Fibroblast of lung (primary cell): ENCODE measurements around the gene POLG. TPM values are rescaled to one million over a fixed set of nuclear protein-coding genes. Genes with fewer than 3 reads are reported as not detected.

Source experiments
- DNase-seq, 2 donors: peaks; one replicate each; pipeline versions ENCODE4 v3.0.0 to v3.0.0-alpha.2; 2010; ENCODE audit warnings: low read depth in 2 of 2
- H2AFZ ChIP-seq: 2 replicates; pipeline ENCODE4 v1.5.1; 2012; ENCODE audit warnings: low read length, control low read depth, inconsistent platforms
- H3K27ac ChIP-seq: 2 replicates; pipeline ENCODE4 v1.5.1; 2011; ENCODE audit warnings: low read length, control low read depth; ENCODE audit not compliant: insufficient read depth
- H3K27me3 ChIP-seq: 2 replicates; pipeline ENCODE4 v1.5.1; 2011; ENCODE audit warnings: mild to moderate bottlenecking, low read length; ENCODE audit not compliant: control insufficient read depth, insufficient read depth
- H3K36me3 ChIP-seq: 2 replicates; pipeline ENCODE4 v1.5.1; 2011; ENCODE audit warnings: low read length; ENCODE audit not compliant: control insufficient read depth, insufficient read depth
- H3K4me1 ChIP-seq: 2 replicates; pipeline ENCODE4 v1.5.1; 2011; ENCODE audit warnings: low read length; ENCODE audit not compliant: control insufficient read depth, insufficient read depth; ENCODE audit errors: extremely low read depth
- H3K4me2 ChIP-seq: 2 replicates; pipeline ENCODE4 v1.5.1; 2011; ENCODE audit warnings: low read length, control low read depth; ENCODE audit not compliant: insufficient read depth; ENCODE audit errors: extremely low read depth
- H3K4me3 ChIP-seq, 4 experiments: fragments of 200-600 bp in 1 of 4; sonication (generic) in 1 of 4; replicated peaks in 1 of 4; 2 replicates each; pipeline ENCODE4 v1.5.1; 2011 to 2016; ENCODE audit warnings: low read length in 4 of 4, low read depth in 3 of 4, mild to moderate bottlenecking in 3 of 4, control low read depth in 2 of 4, inconsistent platforms in 1 of 4, mixed read lengths in 1 of 4; ENCODE audit not compliant: insufficient read depth in 1 of 4; ENCODE audit errors: control extremely low read depth in 1 of 4
- H3K79me2 ChIP-seq: 2 replicates; pipeline ENCODE4 v1.5.1; 2012; ENCODE audit warnings: mild to moderate bottlenecking, low read length, inconsistent platforms; ENCODE audit not compliant: control insufficient read depth, insufficient read depth
- H3K9ac ChIP-seq: 2 replicates; pipeline ENCODE4 v1.5.1; 2011; ENCODE audit warnings: mild to moderate bottlenecking, low read length, control low read depth; ENCODE audit not compliant: insufficient read depth
- H3K9me3 ChIP-seq: 2 replicates; pipeline ENCODE4 v1.5.1; 2012; ENCODE audit warnings: low read depth, low read length; ENCODE audit not compliant: control insufficient read depth, insufficient read depth
- H4K20me1 ChIP-seq: 2 replicates; pipeline ENCODE4 v1.5.1; 2011; ENCODE audit warnings: low read length; ENCODE audit not compliant: control insufficient read depth, insufficient read depth; ENCODE audit errors: extremely low read depth
- EZH2 ChIP-seq: IDR thresholded peaks from 2 replicates; pipeline ENCODE4 v1.5.1; 2012; ENCODE audit warnings: low read length, control low read depth, mild to moderate bottlenecking; ENCODE audit errors: missing control alignments
- polyA minus RNA-seq: library from RNA; depleted of rRNA, polyadenylated mRNA; stranded (reverse); fragments of >200 nt; gene quantifications from 2 replicates; pipeline ENCODE4 v1.2.3, GENCODE V29; 2011; ENCODE audit warnings: low replicate concordance
- polyA plus RNA-seq, 2 donors: library from polyadenylated mRNA; depleted of rRNA in 1 of 2; stranded (reverse) in 1 of 2; unstranded in 1 of 2; fragments of >200 nt; gene quantifications; 2 replicates each; pipeline ENCODE4 v1.2.1, GENCODE V29; 2011 to 2012; ENCODE audit warnings: missing spikeins in 1 of 2
- total RNA-seq: library from RNA; depleted of rRNA; stranded (reverse); fragments of >200 nt; gene quantifications from 2 replicates; pipeline ENCODE4 v1.2.1, GENCODE V29; 2014
- TF ChIP-seq, protein P1 (sequence below), 2 donors: IDR thresholded peaks in 1 of 2; conservative IDR thresholded peaks in 1 of 2; 1 replicate in 1 of 2; 2 replicates in 1 of 2; pipeline ENCODE4 v1.5.1; 2011 to 2012; ENCODE audit warnings: low read length in 2 of 2, control low read depth in 1 of 2, inconsistent platforms in 1 of 2, low read depth in 1 of 2, mild to moderate bottlenecking in 1 of 2

The POLG gene
- total RNA-seq (52.4 and 61.3 TPM in 2 replicates), polyA plus RNA-seq (20.4 and 22.7 TPM in 2 replicates), polyA minus RNA-seq (44.3 and 85.3 TPM in 2 replicates)
- polyA plus RNA-seq (2012), result 24.8 and 26.6 TPM in 2 replicates

DNA sequence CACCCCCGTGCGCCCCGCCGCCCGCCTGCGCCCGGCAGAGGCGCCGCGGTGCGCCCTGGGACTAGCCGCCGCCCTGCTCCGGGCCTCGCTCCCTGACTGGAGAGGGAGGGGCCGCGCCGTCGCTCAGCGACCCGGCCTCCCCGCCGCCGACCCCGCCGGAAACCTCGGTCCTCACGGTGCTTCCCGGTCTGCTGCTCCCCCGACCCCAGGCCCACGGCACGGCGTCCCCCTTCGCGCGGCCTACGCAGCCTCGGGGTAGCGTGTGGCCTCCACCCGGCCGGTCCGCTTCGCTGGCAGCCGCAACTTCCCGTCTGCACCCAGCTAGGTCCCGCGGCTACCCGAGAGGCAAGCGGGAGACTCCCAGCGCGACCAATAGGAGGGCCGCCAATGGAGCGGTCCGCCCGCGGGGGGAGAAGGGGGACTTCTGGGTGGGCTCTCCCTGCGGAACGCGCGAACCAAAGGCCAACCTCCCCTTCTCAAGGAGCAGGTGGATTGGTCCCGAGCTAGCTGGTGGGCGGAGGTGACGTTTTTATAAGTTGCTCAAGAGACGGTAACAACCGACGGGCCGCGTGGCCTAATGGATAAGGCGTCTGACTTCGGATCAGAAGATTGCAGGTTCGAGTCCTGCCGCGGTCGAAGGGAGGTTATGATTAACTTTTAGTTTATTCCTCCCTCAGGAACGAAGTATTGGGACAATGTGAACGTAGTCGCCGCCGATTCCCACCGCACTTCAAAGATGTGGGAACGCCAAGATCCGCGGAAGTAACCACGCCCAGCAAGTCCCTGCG lies at the start of gene POLG:
TSS of gene POLG (minus strand) at position 315 of the 788 bp plus-strand sequence. CDS start 1,070 bp downstream, outside the sequence.
- DNase-seq, result peak; percentile 99 to 100
- no peak for TF ChIP-seq EZH2
- TF ChIP-seq, protein P1, sequence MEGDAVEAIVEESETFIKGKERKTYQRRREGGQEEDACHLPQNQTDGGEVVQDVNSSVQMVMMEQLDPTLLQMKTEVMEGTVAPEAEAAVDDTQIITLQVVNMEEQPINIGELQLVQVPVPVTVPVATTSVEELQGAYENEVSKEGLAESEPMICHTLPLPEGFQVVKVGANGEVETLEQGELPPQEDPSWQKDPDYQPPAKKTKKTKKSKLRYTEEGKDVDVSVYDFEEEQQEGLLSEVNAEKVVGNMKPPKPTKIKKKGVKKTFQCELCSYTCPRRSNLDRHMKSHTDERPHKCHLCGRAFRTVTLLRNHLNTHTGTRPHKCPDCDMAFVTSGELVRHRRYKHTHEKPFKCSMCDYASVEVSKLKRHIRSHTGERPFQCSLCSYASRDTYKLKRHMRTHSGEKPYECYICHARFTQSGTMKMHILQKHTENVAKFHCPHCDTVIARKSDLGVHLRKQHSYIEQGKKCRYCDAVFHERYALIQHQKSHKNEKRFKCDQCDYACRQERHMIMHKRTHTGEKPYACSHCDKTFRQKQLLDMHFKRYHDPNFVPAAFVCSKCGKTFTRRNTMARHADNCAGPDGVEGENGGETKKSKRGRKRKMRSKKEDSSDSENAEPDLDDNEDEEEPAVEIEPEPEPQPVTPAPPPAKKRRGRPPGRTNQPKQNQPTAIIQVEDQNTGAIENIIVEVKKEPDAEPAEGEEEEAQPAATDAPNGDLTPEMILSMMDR (conservative IDR thresholded peaks at IDR 0.05 in 1 of 2, IDR thresholded peaks at IDR 0.05 in 1 of 2; ENCODE audit: low read depth in 1 of 2, low read length in 2 of 2), result no peak
- peak within 1 kb of the TSS; percentile 79 for H3K4me2 ChIP-seq
- H3K4me1 ChIP-seq, result peaks cover 10% of the 10 kb centered on the region
- H3K9me3 ChIP-seq, result no peaks in the 10 kb centered on the region
- peaks cover 43% of the 10 kb centered on the region for H3K79me2 ChIP-seq
- peaks cover 6% of the 10 kb centered on the region for H3K27me3 ChIP-seq
- peak within 1 kb of the TSS; percentile 93 for H3K9ac ChIP-seq
- no peaks in the 10 kb centered on the region for H4K20me1 ChIP-seq
- H3K27ac ChIP-seq, result peak within 1 kb of the TSS; percentile 91
- H3K36me3 ChIP-seq, result peaks cover 20% of the 10 kb centered on the region
- H2AFZ ChIP-seq, result peak within 1 kb of the TSS; percentile 63
- H3K4me3 ChIP-seq, result peak within 1 kb of the TSS; percentile 85 to 90 (median 90)

DNA sequence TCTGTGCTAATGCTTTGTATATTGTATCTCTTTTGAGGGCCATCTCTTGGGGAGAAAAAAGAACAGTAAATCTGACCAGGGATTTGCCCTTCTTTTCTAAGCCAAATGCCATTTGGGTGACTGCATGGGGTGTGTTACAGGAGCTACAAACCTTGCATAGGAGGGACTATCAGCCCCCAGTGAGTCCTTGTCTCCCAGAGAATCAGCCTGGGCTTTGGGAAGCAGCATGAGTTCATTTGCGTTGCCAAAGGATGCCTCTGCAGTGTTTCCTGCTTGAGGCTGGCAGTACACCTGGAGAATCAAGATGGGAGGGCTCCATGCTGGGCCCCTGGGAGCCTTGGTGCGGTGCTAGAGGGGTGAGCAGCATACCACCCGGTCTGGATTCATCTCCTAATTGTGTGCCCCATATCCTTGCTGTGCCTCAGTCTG lies 49.6 kb upstream of the POLG start:
- no peak overlapping the region for H3K9ac ChIP-seq
- DNase-seq, result no peak
- no peak overlapping the region for H2AFZ ChIP-seq
- H3K4me3 ChIP-seq, result no peak overlapping the region
- H3K79me2 ChIP-seq, result no peaks in the 10 kb centered on the region
- no peaks in the 10 kb centered on the region for H3K36me3 ChIP-seq
- H3K4me1 ChIP-seq, result no peaks in the 10 kb centered on the region
- peaks cover 16% of the 10 kb centered on the region for H3K27me3 ChIP-seq
- H3K4me2 ChIP-seq, result no peak overlapping the region
- H4K20me1 ChIP-seq, result no peaks in the 10 kb centered on the region
- no peaks in the 10 kb centered on the region for H3K9me3 ChIP-seq
- TF ChIP-seq EZH2, result no peak
- TF ChIP-seq, protein P1 (conservative IDR thresholded peaks at IDR 0.05 in 1 of 2, IDR thresholded peaks at IDR 0.05 in 1 of 2; ENCODE audit: low read depth in 1 of 2, low read length in 2 of 2), result no peak
- no peak overlapping the region for H3K27ac ChIP-seq

DNA sequence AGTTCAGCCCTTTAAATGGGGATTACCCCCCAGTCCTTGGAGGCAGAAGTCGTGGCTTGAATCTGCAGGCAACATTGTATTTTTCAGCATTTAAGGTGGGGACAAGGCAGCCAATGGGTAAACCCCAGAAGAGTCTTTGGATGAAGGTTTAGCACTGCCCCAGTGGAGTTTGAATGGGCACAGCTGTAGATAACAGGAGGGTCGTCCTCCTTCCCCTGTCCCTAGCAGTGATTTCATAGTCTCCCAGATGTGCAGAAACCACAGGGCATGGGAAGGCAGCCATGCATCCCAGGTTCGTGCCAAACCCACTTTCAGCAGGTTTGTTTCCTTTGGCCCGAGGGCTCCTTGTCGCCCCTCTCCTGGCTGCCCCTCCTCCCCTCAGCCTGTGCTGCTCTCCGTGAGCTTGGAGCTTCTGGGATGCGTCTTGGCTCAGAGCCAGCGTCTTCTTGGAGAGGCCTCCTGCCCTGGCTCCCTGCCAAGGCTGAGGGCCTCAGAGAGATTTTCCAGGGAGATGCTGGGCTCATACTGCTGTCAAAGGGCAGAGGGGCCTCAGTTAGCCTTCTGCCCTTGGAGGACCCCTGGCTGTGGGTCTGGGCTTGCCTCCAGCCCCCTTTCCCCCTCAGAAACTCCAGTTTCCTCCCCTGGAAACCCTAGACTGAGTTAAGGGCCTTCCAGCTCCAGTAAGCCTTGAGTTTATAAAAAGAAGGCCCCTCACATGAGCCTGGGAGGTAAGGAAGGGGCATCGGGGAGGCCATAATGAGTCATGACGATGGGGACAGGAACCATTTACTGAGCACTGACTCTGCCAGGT lies 48.9 kb upstream of the POLG start:
- Histone ChIP-seq H3K9me3 (no peaks in the 10 kb centered on the region), H3K9ac (no peak overlapping the region), H3K4me2 (no peak overlapping the region), H3K79me2 (no peaks in the 10 kb centered on the region), H3K27ac (no peak overlapping the region), H2AFZ (no peak overlapping the region), H3K36me3 (no peaks in the 10 kb centered on the region), H3K27me3 (peaks cover 22% of the 10 kb centered on the region), H4K20me1 (no peaks in the 10 kb centered on the region), H3K4me3 (no peak overlapping the region), H3K4me1 (no peaks in the 10 kb centered on the region)
- TF ChIP-seq, protein P1 (conservative IDR thresholded peaks at IDR 0.05 in 1 of 2, IDR thresholded peaks at IDR 0.05 in 1 of 2; ENCODE audit: low read depth in 1 of 2, low read length in 2 of 2), result no peak
- TF ChIP-seq EZH2, result no peak
- peak; percentile 25 to 27 for DNase-seq
